Prostate gland (tissue), 2 donors: ENCODE measurements around the gene UBE2J2. TPM values are rescaled to one million over a fixed set of nuclear protein-coding genes. Genes with fewer than 3 reads are reported as not detected.

Source experiments
- DNase-seq: peaks from one replicate; pipeline ENCODE4 v3.0.0-alpha.2; 2019; ENCODE audit warnings: low spot score
- H3K27ac ChIP-seq, 2 donors: fragments of 200-600 bp; sonication (generic); 2 replicates each; pipeline ENCODE4 v1.5.1; 2017 to 2019
- H3K27me3 ChIP-seq: fragments of 200-600 bp; sonication (generic); replicated peaks from 2 replicates; pipeline ENCODE4 v1.5.1; 2019; ENCODE audit not compliant: insufficient read depth
- H3K36me3 ChIP-seq, 2 donors: fragments of 200-600 bp; sonication (generic); 1 replicate in 1 of 2; 2 replicates in 1 of 2; pipeline versions ENCODE4 v1.5.1 to v1.8.1; 2017 to 2019
- H3K4me1 ChIP-seq: fragments of 200-600 bp; sonication (generic); replicated peaks from 2 replicates; pipeline ENCODE4 v1.5.1; 2019
- H3K4me3 ChIP-seq, 2 donors: fragments of 200-600 bp; sonication (generic); 2 replicates each; pipeline ENCODE4 v1.5.1; 2017 to 2019
- H3K9me3 ChIP-seq: fragments of 200-600 bp; sonication (generic); 2 replicates; pipeline ENCODE4 v1.5.1; 2017
- POLR2A ChIP-seq: fragments of 450-650 bp; IDR thresholded peaks from one replicate; pipeline ENCODE4 v1.6.1; 2016; ENCODE audit warnings: antibody characterized with exemption, mild to moderate bottlenecking
- POLR2AphosphoS5 ChIP-seq: sonication (generic); formaldehyde crosslinking; IDR thresholded peaks from one replicate; pipeline ENCODE4 v1.6.1; 2017; ENCODE audit warnings: antibody characterized with exemption
- WGBS: methylation state at CpG from one replicate; pipeline ENCODE4 v1.1.5; 2018; 5-methylcytosine and 5-hydroxymethylcytosine counted together
- intact Hi-C: fragments of 100-400 bp; cut with DNase I; formaldehyde crosslinking; loops from one replicate; pipeline ENCODE4 v1.14.2; 2022
- total RNA-seq, 2 donors: library from RNA; depleted of rRNA; stranded (reverse); fragments of >200 nt; gene quantifications; one replicate each; pipeline ENCODE4 v1.1.0, GENCODE V29; 2016
- TF ChIP-seq, protein P1 (sequence below), 4 experiments: fragments of 200-600 bp in 2 of 4; fragments of 450-650 bp in 2 of 4; sonication (generic) in 2 of 4; IDR thresholded peaks; 1 replicate in 3 of 4; 2 replicates in 1 of 4; pipeline ENCODE4 v1.5.1; 2016 to 2019; ENCODE audit warnings: antibody characterized with exemption in 4 of 4, mild to moderate bottlenecking in 2 of 4, moderate library complexity in 2 of 4

The UBE2J2 gene
- total RNA-seq, 2 donors from 2014 or later: 56.0 to 79.4 TPM

DNA sequence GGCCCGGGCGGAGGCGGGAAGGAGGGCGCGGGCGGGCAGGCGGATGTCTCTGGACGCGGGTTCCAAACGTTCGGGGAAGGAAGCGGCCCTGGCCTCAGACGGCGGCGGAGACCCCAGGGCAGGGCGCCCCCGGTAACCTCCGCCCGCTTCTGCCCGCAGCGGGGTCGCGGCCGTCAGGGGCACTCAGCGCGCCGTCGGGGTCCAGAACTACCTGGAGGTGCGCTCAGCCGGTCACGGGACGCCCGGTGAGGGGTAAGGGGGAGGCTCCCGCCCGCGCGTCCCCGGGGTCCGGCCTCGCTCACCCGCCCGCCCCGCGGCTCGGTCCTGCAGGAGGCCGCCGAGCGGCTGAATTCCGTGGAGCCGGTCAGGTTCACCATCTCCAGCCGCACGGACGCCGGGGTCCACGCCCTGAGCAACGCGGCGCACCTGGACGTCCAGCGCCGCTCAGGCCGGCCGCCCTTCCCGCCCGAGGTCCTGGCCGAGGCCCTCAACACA is 35.1 kb upstream of the UBE2J2 start:
- Histone ChIP-seq H3K4me1 (peaks cover 40% of the 10 kb centered on the region), H3K27me3 (no peaks in the 10 kb centered on the region), H3K4me3 (peak overlapping the region; percentile 79 to 97), H3K27ac (peak overlapping the region; percentile 89 to 93), H3K36me3 (peaks cover 0 to 26% of the 10 kb centered on the region in 2 donors), H3K9me3 (no peaks in the 10 kb centered on the region)
- DNase-seq: no peak
- TF ChIP-seq, protein P1, sequence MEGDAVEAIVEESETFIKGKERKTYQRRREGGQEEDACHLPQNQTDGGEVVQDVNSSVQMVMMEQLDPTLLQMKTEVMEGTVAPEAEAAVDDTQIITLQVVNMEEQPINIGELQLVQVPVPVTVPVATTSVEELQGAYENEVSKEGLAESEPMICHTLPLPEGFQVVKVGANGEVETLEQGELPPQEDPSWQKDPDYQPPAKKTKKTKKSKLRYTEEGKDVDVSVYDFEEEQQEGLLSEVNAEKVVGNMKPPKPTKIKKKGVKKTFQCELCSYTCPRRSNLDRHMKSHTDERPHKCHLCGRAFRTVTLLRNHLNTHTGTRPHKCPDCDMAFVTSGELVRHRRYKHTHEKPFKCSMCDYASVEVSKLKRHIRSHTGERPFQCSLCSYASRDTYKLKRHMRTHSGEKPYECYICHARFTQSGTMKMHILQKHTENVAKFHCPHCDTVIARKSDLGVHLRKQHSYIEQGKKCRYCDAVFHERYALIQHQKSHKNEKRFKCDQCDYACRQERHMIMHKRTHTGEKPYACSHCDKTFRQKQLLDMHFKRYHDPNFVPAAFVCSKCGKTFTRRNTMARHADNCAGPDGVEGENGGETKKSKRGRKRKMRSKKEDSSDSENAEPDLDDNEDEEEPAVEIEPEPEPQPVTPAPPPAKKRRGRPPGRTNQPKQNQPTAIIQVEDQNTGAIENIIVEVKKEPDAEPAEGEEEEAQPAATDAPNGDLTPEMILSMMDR (IDR thresholded peaks at IDR 0.05): no peak
- TF ChIP-seq POLR2AphosphoS5 (no peak), POLR2A (no peak)
- WGBS: under 1% methylated on average over 45 of the region's 66 CpGs
- intact Hi-C loops: loop anchor here (5.0 kb wide), 1 partner anchor 38 kb away; the partner anchor contains the start of gene DVL1

DNA sequence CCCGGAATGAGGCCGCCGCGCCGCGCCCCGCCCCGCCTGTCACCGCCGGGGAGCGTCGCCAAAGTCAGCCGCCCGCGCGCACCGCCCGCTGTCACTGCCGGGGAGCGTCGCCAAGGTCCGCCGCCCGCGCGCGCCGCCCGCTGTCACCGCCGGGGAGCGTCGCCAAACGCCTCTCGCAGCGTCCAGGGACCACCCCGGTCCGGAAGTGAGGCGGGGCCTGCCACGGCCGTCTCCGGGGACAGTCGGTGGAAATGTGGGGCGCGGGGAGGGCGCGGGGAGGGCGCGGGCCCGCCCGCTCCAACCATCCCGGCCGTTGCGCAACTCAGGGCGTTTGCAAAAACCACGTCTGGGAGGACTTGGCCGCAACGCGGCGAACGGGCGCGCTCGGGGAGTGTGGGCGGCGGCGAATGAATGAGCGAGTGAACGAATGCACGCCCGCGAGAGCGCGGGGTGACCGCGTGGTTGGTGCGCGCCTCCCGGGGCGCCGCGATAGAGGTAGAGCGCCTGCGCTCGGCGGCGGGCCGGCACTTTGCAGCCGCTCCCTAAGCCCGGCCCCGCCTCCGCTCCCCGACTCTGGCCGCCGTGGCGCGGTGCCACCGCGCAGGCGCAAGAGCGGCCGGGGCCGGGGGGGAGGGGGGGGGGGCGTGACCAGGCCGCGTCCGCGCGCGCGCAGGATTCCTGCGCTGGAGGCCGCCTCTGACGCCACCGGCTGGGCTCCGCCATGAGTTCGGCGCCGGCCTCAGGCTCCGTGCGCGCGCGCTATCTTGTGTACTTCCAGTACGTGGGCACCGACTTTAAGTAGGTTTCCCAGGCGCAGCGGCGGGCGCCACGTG is 34.5 kb upstream of the UBE2J2 start, which contains the start of the genes ACAP3 and PUSL1:
ACAP3 (minus strand) TSS at position 8 of the 833 bp plus-strand sequence. CDS start 115 bp downstream, outside the sequence.
PUSL1 (plus strand) TSS at position 675 of the 833 bp plus-strand sequence; CDS start at position 722, 47 bp downstream.
- DNase-seq: peak; percentile 75
- Histone ChIP-seq H3K27ac (peak within 1 kb of the TSS; percentile 89 to 93), H3K27me3 (no peaks in the 10 kb centered on the region), H3K36me3 (peaks cover 0 to 19% of the 10 kb centered on the region in 2 donors), H3K4me1 (peaks cover 40% of the 10 kb centered on the region), H3K4me3 (peak within 1 kb of the TSS; percentile 79 to 97), H3K9me3 (no peaks in the 10 kb centered on the region)
- TF ChIP-seq POLR2AphosphoS5: peak; percentile 48
- TF ChIP-seq, protein P1 (IDR thresholded peaks at IDR 0.05): peak in 2 of 4 experiments; percentile 42 to 44
- peak; percentile 34 for TF ChIP-seq POLR2A
- under 1% methylated on average over 81 of the region's 131 CpGs for WGBS
- intact Hi-C loops: loop anchor here (5.0 kb wide), 1 partner anchor 39 kb away; the partner anchor contains the start of gene DVL1

DNA sequence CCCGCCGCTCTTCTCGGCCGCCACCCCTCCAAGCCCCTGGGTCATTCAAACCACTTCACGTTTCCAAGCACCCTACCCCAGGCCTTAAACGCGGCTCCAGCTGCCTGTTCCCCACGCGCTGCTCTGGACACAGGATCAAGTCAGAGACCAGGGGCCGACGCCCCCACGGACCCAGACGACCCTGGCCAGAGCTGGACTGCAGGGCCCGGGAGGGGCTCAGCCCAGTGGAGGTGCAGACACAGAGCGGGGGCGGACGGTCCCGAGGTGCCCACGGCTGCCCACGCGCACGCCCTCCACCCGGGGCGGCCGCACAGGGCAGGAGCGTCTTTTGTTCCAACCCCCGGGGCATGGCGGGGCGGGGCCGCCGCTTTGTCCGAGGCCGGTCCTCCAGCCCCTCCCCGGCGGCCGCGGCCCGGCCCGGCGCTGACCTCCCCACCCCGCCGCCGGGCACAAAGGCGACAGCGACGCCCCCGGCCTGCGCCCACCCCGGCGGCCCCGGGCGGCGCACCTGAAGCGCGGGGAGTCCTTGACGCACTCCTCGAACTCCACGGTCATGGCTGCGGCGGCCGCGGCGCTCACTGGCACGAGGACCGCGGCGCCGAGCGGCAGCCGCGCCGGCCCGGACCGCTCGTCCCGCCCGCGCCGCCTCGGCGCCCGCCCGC is 33.7 kb upstream of the UBE2J2 start:
- peaks cover 40% of the 10 kb centered on the region for H3K4me1 ChIP-seq
- intact Hi-C loops: loop anchor here (5.0 kb wide), 1 partner anchor 40 kb away; the partner anchor contains the start of gene DVL1
- no peaks in the 10 kb centered on the region for H3K9me3 ChIP-seq
- TF ChIP-seq POLR2A: no peak
- TF ChIP-seq, protein P1 (IDR thresholded peaks at IDR 0.05): no peak
- TF ChIP-seq POLR2AphosphoS5: no peak
- H3K4me3 ChIP-seq: peak overlapping the region; percentile 79 to 97
- peaks cover 0 to 12% of the 10 kb centered on the region in 2 donors for H3K36me3 ChIP-seq
- 2% methylated on average over 36 of the region's 83 CpGs for WGBS
- no peak for DNase-seq
- H3K27ac ChIP-seq: peak overlapping the region; percentile 89 to 93
- no peaks in the 10 kb centered on the region for H3K27me3 ChIP-seq

DNA sequence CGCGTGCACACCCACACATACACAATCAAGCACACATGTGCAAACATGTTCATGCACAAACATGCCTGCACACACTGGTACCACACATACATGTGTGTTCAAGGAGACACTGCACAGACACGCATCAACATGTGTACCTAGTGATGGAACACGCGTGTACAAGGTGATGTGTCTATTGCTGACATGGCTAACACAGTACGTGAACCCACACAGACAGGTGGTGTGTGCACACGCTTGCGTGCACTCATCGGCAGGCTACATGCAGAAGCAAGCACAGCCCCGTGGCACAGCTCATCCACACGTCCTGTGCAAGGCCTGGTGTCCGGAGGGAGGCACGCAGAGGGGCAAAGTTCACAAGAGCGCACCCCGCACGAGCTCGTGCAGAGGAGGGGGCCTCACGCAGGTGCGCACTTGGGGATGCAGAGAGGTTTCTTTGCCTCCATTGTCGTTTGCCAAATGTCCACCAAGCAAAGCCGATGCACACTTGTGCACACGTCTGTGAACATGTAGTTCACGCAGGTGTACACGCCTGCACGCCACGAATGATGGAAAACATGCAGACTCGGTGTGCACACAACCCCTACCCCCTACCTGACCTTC is 33.1 kb upstream of the UBE2J2 start:
- Histone ChIP-seq H3K36me3 (peaks cover 0 to 8% of the 10 kb centered on the region in 2 donors), H3K4me3 (peak overlapping the region; percentile 79 to 97), H3K9me3 (no peaks in the 10 kb centered on the region), H3K4me1 (peaks cover 40% of the 10 kb centered on the region), H3K27me3 (no peaks in the 10 kb centered on the region), H3K27ac (peak overlapping the region in 1 of 2 donors; percentile 89)
- TF ChIP-seq, protein P1 (IDR thresholded peaks at IDR 0.05): no peak
- TF ChIP-seq POLR2AphosphoS5 (no peak), POLR2A (no peak)
- WGBS: 26% methylated on average over 27 of the region's 27 CpGs
- no peak for DNase-seq
- intact Hi-C loops: loop anchor here (5.0 kb wide), 1 partner anchor 41 kb away; the partner anchor contains the start of gene DVL1
